Measurements from ENCODE around the gene FRZB.

DNA sequence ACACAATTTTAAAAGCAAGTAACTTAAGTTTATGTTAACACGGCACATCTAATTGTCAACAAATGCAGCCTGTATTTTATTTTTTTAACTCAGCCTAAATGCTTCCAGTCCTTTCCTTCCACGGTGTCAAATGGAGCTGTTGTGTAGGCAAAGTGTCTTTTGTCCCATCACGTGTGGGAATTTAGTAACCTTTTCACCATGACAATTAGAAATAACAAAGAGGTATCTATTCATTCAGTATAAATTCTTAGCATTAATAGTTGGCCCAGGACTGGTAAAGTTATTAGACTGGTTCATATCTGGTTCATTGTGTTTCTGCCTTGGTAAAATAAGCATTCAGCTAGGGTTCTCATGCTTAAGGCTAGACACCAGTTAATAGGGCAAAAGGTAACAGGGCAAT, 47.9 kb downstream of the FRZB start:
- TF ChIP-seq, protein P1, sequence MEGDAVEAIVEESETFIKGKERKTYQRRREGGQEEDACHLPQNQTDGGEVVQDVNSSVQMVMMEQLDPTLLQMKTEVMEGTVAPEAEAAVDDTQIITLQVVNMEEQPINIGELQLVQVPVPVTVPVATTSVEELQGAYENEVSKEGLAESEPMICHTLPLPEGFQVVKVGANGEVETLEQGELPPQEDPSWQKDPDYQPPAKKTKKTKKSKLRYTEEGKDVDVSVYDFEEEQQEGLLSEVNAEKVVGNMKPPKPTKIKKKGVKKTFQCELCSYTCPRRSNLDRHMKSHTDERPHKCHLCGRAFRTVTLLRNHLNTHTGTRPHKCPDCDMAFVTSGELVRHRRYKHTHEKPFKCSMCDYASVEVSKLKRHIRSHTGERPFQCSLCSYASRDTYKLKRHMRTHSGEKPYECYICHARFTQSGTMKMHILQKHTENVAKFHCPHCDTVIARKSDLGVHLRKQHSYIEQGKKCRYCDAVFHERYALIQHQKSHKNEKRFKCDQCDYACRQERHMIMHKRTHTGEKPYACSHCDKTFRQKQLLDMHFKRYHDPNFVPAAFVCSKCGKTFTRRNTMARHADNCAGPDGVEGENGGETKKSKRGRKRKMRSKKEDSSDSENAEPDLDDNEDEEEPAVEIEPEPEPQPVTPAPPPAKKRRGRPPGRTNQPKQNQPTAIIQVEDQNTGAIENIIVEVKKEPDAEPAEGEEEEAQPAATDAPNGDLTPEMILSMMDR (IDR thresholded peaks at IDR 0.05), result no peak
- TF ChIP-seq EZH2 (IDR thresholded peaks at IDR 0.05) (no peak), EZH2phosphoT487 (IDR thresholded peaks at IDR 0.05) (no peak)
